Measurements from ENCODE around the gene GGA3. TPM values are rescaled to one million over a fixed set of nuclear protein-coding genes. Genes with fewer than 3 reads are reported as not detected.
"Not testable (repeated sequence)": the region's sequence is repeated elsewhere in the genome, so short reads cannot be mapped to it uniquely, and the experiment has no call there.

The GGA3 gene
- total and polyA plus RNA-seq, 5 donors, result 15.7 to 34.8 (median 26.8) TPM

GRCh38 chr17:75289832-75290337 lies 28.5 kb upstream of the GGA3 start:
- ATAC-seq, result peak; percentile 30 to 50
- no peaks in the 10 kb centered on the region for H3K27me3 ChIP-seq (ENCODE audit: control insufficient read depth, insufficient read depth)
- intact Hi-C loops (cut with DNase I), result no loop called here

DNA sequence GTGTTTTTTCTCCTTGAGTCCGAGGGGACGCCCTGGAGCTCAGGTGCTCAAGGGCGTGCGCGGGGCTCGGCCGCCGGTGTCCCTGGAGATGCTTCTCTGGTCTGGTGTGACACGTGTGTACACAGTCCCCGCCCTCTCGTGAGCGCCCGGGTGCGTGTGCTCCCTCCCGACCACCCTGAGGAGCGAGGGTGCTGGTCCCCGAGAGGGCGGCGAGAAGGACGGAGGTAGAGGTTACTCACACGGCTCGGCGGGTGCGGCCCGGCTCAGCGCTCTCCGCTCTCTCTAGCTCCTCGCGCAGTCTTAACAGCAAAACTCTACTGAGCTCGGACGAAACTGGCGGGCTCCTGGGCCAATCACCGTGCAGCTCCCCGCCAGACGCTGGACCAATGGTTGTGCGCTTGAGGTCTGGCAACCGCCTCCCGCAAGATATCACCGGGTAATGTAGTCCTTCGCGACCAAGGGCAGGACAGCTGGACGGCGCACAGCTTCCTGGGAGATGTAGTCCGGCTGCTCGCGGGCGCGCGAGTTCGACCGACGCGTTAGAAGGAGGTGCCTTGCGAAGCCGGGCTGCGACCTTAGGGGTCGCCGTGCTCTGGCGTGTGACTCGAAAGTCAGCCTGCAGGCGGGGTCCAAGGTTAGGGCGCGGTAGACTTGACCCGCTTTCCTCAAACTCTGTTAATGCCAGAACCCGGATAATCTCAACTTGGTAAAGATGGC lies 27.9 kb upstream of the GGA3 start, which contains the start of gene SLC25A19:
Gene SLC25A19, minus strand, starts transcription at position 319 of the 717 bp plus-strand sequence. CDS start 2,669 bp downstream, outside the sequence.
- DNase-seq (peak; percentile 98 to 99 (median 99)), ATAC-seq (peak; percentile 99)
- Histone ChIP-seq H3K9me3 (ENCODE audit: control insufficient read depth, low read length) (no peaks in the 10 kb centered on the region), H3K27me3 (ENCODE audit: control insufficient read depth, insufficient read depth) (no peaks in the 10 kb centered on the region), H3K4me1 (ENCODE audit: control insufficient read depth, insufficient read depth, low read length) (no peaks in the 10 kb centered on the region), H3K4me3 (ENCODE audit: low read length) (peak within 1 kb of the TSS; percentile 41), H3K27ac (ENCODE audit: low read length) (peak within 1 kb of the TSS; percentile 94)
- intact Hi-C loops (cut with DNase I), result no loop called here
- WGBS, result under 1% methylated on average over 65 of the region's 65 CpGs

More at GRCh38 chr17:75289832-75290337, 28.5 kb upstream of the GGA3 start:
- no peaks in the 10 kb centered on the region for H3K4me1 ChIP-seq (ENCODE audit: control insufficient read depth, insufficient read depth, low read length)
- peak overlapping the region; percentile 94 for H3K27ac ChIP-seq (ENCODE audit: low read length)
- H3K4me3 ChIP-seq (ENCODE audit: low read length), result peak overlapping the region; percentile 41
- no peaks in the 10 kb centered on the region for H3K9me3 ChIP-seq (ENCODE audit: control insufficient read depth, low read length)
- 2% methylated on average over 26 of the region's 26 CpGs for WGBS
- peak; percentile 49 to 81 (median 75) for DNase-seq

- ATAC-seq, result peak; percentile 25 to 35
- no peak for DNase-seq
- under 1% methylated on average over 14 of the region's 14 CpGs for WGBS
- no peaks in the 10 kb centered on the region for H3K4me1 ChIP-seq (ENCODE audit: control insufficient read depth, insufficient read depth, low read length)
- no peaks in the 10 kb centered on the region for H3K27me3 ChIP-seq (ENCODE audit: control insufficient read depth, insufficient read depth)
- intact Hi-C loops (cut with DNase I), result no loop called here
- peak overlapping the region; percentile 41 for H3K4me3 ChIP-seq (ENCODE audit: low read length)
- no peaks in the 10 kb centered on the region for H3K9me3 ChIP-seq (ENCODE audit: control insufficient read depth, low read length)
- peak overlapping the region; percentile 13 for H3K27ac ChIP-seq (ENCODE audit: low read length)
These were observed 27.3 kb upstream of the GGA3 start for GRCh38 chr17:75288770-75289114.

- no peak for ATAC-seq
- intact Hi-C loops (cut with DNase I), result no loop called here
- Histone ChIP-seq H3K4me1 (ENCODE audit: control insufficient read depth, insufficient read depth, low read length) (no peaks in the 10 kb centered on the region), H3K9me3 (ENCODE audit: control insufficient read depth, low read length) (no peaks in the 10 kb centered on the region), H3K4me3 (ENCODE audit: low read length) (peak overlapping the region; percentile 41), H3K27me3 (ENCODE audit: control insufficient read depth, insufficient read depth) (no peaks in the 10 kb centered on the region), H3K27ac (ENCODE audit: low read length) (no peak overlapping the region)
- DNase-seq, result no peak
- WGBS, result 33% methylated on average over 2 of the region's 2 CpGs
These were observed 27.0 kb upstream of the GGA3 start for GRCh38 chr17:75288359-75288758.

- Histone ChIP-seq H3K27ac (ENCODE audit: low read length) (no peak overlapping the region), H3K9me3 (ENCODE audit: control insufficient read depth, low read length) (no peaks in the 10 kb centered on the region), H3K4me1 (ENCODE audit: control insufficient read depth, insufficient read depth, low read length) (no peaks in the 10 kb centered on the region), H3K27me3 (ENCODE audit: control insufficient read depth, insufficient read depth) (no peaks in the 10 kb centered on the region), H3K4me3 (ENCODE audit: low read length) (no peak overlapping the region)
- ATAC-seq (no peak), DNase-seq (no peak)
- WGBS, result 87% methylated on average over 9 of the region's 9 CpGs
- intact Hi-C loops (cut with DNase I), result no loop called here
These were observed 25.8 kb upstream of the GGA3 start for GRCh38 chr17:75287221-75287620.

DNA sequence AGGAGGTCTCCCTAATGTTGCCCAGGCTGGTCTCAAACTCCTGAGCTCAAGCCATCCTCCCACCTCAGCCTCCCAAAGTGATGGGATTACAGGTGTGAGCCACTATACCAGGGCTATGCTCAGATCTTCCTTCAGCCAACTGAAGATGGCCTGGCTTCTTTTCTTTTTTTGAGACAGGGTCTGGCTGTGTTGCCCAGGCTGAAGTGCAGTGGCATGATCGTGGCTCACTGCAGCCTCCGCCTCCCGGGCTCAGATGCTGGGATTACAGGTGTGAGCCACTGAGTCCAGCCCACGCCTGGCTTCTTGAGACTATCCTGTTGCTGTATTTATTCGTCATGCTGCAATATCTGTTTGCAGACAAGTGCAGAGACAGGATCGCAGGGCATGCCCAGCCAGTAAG lies 23.7 kb upstream of the GGA3 start:
- no peak for ATAC-seq
- Histone ChIP-seq H3K27ac (ENCODE audit: low read length) (no peak overlapping the region), H3K27me3 (ENCODE audit: control insufficient read depth, insufficient read depth) (no peaks in the 10 kb centered on the region), H3K4me3 (ENCODE audit: low read length) (no peak overlapping the region), H3K4me1 (ENCODE audit: control insufficient read depth, insufficient read depth, low read length) (no peaks in the 10 kb centered on the region), H3K9me3 (ENCODE audit: control insufficient read depth, low read length) (no peaks in the 10 kb centered on the region)
- intact Hi-C loops (cut with DNase I), result no loop called here
- DNase-seq, result no peak
- 86% methylated on average over 6 of the region's 6 CpGs for whole genome bisulfite sequencing

DNA sequence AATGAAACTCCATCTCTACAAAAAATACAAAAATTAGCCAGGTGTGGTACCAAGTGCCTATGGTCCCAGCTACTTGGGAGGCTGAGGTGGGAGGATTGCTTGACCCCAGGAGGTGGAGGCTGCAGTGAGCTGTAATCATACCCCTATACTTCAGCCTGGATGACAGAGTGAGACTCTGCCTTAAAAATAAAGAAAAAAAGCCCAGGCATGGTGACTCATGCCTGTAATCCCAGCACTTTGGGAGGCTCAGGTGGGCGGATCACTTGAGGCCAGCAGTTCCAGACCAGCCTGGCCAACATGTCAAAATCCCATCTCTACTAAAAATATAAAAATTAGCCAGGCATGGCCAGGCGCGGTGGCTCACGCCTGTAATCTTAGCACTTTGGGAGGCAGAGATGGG lies 18.8 kb upstream of the GGA3 start:
- intact Hi-C loops (cut with DNase I); H3K27ac ChIP-seq (ENCODE audit: low read length); H3K27me3 ChIP-seq (ENCODE audit: control insufficient read depth, insufficient read depth); DNase-seq; H3K4me3 ChIP-seq (ENCODE audit: low read length); H3K4me1 ChIP-seq (ENCODE audit: control insufficient read depth, insufficient read depth, low read length); ATAC-seq; H3K9me3 ChIP-seq (ENCODE audit: control insufficient read depth, low read length): not testable (repeated sequence)
- WGBS, result 98% methylated on average over 4 of the region's 4 CpGs

DNA sequence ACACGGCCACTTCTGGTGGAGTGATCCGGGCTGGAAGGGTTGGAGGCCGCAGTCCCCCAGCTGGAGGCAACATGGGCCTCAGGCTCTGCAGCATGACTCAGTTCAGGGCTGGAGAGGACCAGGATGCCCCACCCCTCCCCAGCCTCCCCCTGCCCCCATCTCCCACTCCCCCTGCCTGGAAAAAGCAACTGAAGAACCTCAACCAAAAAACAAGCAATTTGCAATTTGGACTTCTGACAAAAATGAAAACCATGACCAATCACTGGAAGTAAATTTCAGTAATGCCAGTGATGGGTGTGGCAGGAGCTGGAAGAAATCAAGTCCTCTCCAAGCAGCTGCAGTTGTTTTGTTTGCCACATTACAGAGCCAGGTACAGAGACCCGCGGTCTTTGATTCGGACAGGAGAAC lies 16.3 kb upstream of the GGA3 start:
- Histone ChIP-seq H3K9me3 (ENCODE audit: control insufficient read depth, low read length) (no peaks in the 10 kb centered on the region), H3K27me3 (ENCODE audit: control insufficient read depth, insufficient read depth) (no peaks in the 10 kb centered on the region), H3K27ac (ENCODE audit: low read length) (no peak overlapping the region), H3K4me1 (ENCODE audit: control insufficient read depth, insufficient read depth, low read length) (no peaks in the 10 kb centered on the region), H3K4me3 (ENCODE audit: low read length) (no peak overlapping the region)
- DNase-seq (no peak), ATAC-seq (no peak)
- whole genome bisulfite sequencing, result 84% methylated on average over 6 of the region's 6 CpGs
- intact Hi-C loops (cut with DNase I), result no loop called here

DNA sequence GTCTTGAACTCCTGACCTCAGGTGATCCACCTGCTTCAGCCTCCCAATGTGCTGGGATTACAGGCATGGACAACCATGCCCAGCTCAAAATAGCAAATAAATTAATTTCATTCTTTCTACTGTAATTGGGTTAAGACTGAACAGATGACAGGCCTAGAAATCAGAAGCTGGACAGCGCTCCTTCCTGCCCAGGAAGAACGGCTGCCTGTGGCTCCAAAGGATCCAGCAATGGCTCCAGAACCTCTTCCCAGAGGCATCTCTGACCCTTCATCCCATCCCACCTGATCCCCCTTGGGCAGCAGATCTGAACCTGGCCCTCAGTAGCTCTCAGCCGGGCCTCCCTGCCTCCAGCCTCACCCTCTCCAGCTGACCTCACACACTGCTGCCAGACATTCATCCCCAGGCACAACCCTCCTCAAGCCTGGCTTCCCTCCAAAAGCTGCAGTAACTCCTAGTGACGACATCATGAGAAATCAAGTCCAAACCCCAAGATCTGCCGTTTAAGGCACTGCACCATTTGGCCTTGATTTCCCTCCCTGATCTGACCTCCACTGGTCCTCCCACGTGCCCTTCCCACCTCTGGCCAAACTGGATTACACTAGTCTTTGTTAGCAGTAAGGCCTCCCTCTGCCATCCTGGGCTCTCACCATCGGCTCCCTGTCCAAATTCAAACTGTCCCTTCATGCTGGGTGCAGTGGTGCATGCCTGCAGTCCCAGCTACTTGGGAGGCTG lies 12.7 kb upstream of the GGA3 start:
- no peaks in the 10 kb centered on the region for H3K9me3 ChIP-seq (ENCODE audit: control insufficient read depth, low read length)
- WGBS, result 66% methylated on average over 7 of the region's 7 CpGs
- intact Hi-C loops (cut with DNase I), result no loop called here
- no peak for ATAC-seq
- no peaks in the 10 kb centered on the region for H3K27me3 ChIP-seq (ENCODE audit: control insufficient read depth, insufficient read depth)
- H3K4me3 ChIP-seq (ENCODE audit: low read length), result no peak overlapping the region
- DNase-seq, result peak in 1 of 3 donors; percentile 54
- H3K27ac ChIP-seq (ENCODE audit: low read length), result no peak overlapping the region
- peaks cover 6% of the 10 kb centered on the region for H3K4me1 ChIP-seq (ENCODE audit: control insufficient read depth, insufficient read depth, low read length)

DNA sequence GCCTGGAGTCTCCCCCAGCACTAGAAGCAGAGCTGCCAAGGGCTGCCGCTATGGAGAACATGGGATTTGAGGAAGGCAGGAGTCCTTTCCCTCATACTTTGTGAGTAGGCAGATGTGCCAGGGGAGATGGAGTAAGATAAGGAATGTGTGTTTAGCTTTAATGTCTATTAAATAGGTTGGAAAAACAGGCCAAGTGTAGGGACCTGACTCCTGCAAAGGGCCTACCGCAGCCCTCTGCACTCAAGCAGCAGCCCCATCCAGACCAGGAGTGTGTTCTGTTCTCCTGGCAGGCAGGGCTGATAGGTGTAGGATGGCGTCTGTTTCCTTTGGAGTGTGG lies 11.4 kb upstream of the GGA3 start:
- Histone ChIP-seq H3K27me3 (ENCODE audit: control insufficient read depth, insufficient read depth) (no peaks in the 10 kb centered on the region), H3K4me1 (ENCODE audit: control insufficient read depth, insufficient read depth, low read length) (peaks cover 6% of the 10 kb centered on the region), H3K9me3 (ENCODE audit: control insufficient read depth, low read length) (no peaks in the 10 kb centered on the region), H3K27ac (ENCODE audit: low read length) (no peak overlapping the region), H3K4me3 (ENCODE audit: low read length) (no peak overlapping the region)
- WGBS, result 52% methylated on average over 3 of the region's 3 CpGs
- DNase-seq, result no peak
- ATAC-seq, result no peak
- intact Hi-C loops (cut with DNase I), result no loop called here
